Mucosa of rectum (tissue), 2 donors: Measurements from ENCODE around the gene SLC6A8.
"Not testable (repeated sequence)": the region's sequence is repeated elsewhere in the genome, so short reads cannot be mapped to it uniquely, and the experiment has no call there.

Source experiments
- H3K27ac ChIP-seq, 2 donors: one replicate each; pipeline ENCODE4 v1.7.0; 2013; ENCODE audit warnings: inconsistent platforms in 2 of 2, low read depth in 2 of 2, low read length in 2 of 2
- H3K27me3 ChIP-seq, 2 donors: one replicate each; pipeline ENCODE4 v1.7.0; 2013; ENCODE audit warnings: low read length in 2 of 2; ENCODE audit not compliant: control insufficient read depth in 2 of 2, insufficient read depth in 2 of 2
- H3K36me3 ChIP-seq, 2 donors: one replicate each; pipeline ENCODE4 v1.7.0; 2013; ENCODE audit warnings: low read length in 2 of 2; ENCODE audit not compliant: control insufficient read depth in 2 of 2, insufficient read depth in 2 of 2
- H3K4me1 ChIP-seq, 2 donors: one replicate each; pipeline ENCODE4 v1.7.0; 2013; ENCODE audit warnings: low read length in 2 of 2, mild to moderate bottlenecking in 1 of 2; ENCODE audit not compliant: control insufficient read depth in 2 of 2, insufficient read depth in 2 of 2
- H3K4me3 ChIP-seq, 2 donors: one replicate each; pipeline ENCODE4 v1.7.0; 2013; ENCODE audit warnings: low read length in 2 of 2
- H3K9ac ChIP-seq, 2 donors: one replicate each; pipeline ENCODE4 v1.7.0; 2013; ENCODE audit warnings: low read length in 2 of 2, low read depth in 1 of 2, mild to moderate bottlenecking in 1 of 2
- H3K9me3 ChIP-seq, 2 donors: one replicate each; pipeline ENCODE4 v1.7.0; 2013; ENCODE audit warnings: low read length in 2 of 2; ENCODE audit not compliant: control insufficient read depth in 2 of 2
- donor health status: healthy.
- donor health status: Normal muscosa, but diverticular disease.

The SLC6A8 gene

GRCh38 chrX:153694687-153695270 is 7.1 kb downstream of the SLC6A8 start:
- Histone ChIP-seq H3K27ac (peak overlapping the region in 1 of 2 donors; percentile 67), H3K27me3 (no peaks in the 10 kb centered on the region), H3K4me3 (no peak overlapping the region), H3K4me1 (peaks cover 9 to 18% of the 10 kb centered on the region in 2 donors), H3K9me3 (no peaks in the 10 kb centered on the region), H3K9ac (peak overlapping the region in 1 of 2 donors; percentile 39), H3K36me3 (no peaks in the 10 kb centered on the region)

- Histone ChIP-seq H3K36me3 (no peaks in the 10 kb centered on the region), H3K27ac (no peak overlapping the region), H3K27me3 (no peaks in the 10 kb centered on the region), H3K9me3 (no peaks in the 10 kb centered on the region), H3K4me3 (no peak overlapping the region), H3K9ac (no peak overlapping the region), H3K4me1 (peaks cover 12 to 26% of the 10 kb centered on the region in 2 donors)
Measured at GRCh38 chrX:153696100-153696499, 8.4 kb downstream of the SLC6A8 start.

DNA sequence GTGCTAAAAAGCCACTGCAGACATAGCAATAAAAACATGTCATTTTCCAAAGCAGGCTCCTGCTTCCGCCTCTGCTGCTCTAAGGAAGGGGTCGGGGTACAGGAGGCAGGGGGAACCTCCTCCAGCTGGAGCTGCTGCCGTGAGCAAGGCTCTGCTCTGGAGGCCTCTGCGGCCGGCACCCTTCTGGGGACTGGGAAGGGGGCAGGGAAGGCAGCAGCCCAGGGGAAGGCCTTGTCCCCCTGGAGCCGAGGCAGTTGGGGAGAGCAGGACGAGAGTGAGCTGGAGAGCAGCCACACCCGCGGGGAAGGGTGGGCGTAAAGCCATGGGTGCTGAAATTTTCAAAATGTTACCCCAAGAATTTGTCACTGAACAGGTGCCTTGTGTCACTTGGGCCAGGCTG is 8.8 kb downstream of the SLC6A8 start:
- not testable (repeated sequence) for H3K9ac ChIP-seq, H3K36me3 ChIP-seq, H3K4me3 ChIP-seq, H3K27ac ChIP-seq, H3K27me3 ChIP-seq, H3K9me3 ChIP-seq
- peaks cover 12 to 30% of the 10 kb centered on the region in 2 donors for H3K4me1 ChIP-seq

GRCh38 chrX:153696986-153697722 is 9.4 kb downstream of the SLC6A8 start:
- not testable (repeated sequence) for H3K9ac ChIP-seq, H3K27me3 ChIP-seq, H3K36me3 ChIP-seq, H3K9me3 ChIP-seq, H3K4me3 ChIP-seq
- peak overlapping the region in 1 of 2 donors; percentile 95 for H3K27ac ChIP-seq
- H3K4me1 ChIP-seq: peaks cover 15 to 31% of the 10 kb centered on the region in 2 donors

DNA sequence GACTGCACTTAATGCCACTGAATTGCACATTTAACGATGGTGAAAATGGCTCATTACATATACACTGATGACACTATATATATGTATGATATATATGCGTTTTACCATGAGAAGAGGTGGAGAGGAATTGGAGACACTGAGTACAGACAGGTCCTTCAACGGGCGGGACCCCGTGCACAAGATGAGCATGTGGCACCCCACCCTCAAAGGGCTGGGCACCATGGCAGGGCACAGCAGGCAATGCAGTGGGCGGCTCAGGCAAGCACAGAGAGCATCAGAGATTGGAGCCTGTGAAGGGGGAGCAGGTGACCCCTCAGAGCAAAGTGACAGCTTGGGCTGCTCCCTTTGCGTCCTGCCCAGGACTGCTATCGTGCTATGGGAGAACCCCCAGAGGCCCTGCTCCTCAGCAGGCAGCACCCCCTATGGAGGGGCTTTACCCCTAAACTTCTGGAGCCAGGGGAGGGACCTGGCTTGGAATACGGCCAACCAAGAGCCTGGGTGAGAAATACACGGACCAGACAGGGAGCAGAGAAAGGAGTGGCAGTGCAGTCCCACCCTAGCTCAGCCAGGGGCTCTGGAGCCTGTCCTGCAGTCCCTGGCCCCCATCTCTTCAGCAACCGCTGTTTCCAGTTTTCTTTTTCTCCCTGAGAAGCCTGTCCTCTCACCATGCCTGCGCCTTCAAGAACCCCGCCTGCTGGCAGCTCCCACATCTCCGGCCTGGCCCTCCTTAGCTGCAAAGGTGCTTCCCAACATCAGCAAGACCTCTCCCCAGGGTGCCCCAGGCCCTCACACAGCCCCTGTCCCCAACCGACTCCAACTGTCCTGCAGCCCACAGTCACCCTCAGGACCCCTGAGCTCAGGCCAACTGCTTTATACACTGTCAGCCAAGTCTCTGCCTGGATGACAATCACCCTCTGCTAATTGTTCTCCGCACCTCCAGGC is 10.5 kb downstream of the SLC6A8 start:
- Histone ChIP-seq H3K4me3 (no peak overlapping the region), H3K9me3 (no peaks in the 10 kb centered on the region), H3K4me1 (peaks cover 20 to 38% of the 10 kb centered on the region in 2 donors), H3K36me3 (peaks cover 3 to 5% of the 10 kb centered on the region in 2 donors), H3K27me3 (no peaks in the 10 kb centered on the region), H3K27ac (peak overlapping the region; percentile 61 to 95), H3K9ac (peak overlapping the region in 1 of 2 donors; percentile 80)

GRCh38 chrX:153699210-153699783 is 11.6 kb downstream of the SLC6A8 start:
- Histone ChIP-seq H3K4me1 (peaks cover 24 to 43% of the 10 kb centered on the region in 2 donors), H3K27ac (peak overlapping the region; percentile 91 to 95), H3K9ac (peak overlapping the region in 1 of 2 donors; percentile 80)
- not testable (repeated sequence) for H3K4me3 ChIP-seq, H3K36me3 ChIP-seq, H3K9me3 ChIP-seq, H3K27me3 ChIP-seq

GRCh38 chrX:153699784-153700371 is 12.2 kb downstream of the SLC6A8 start:
- not testable (repeated sequence) for H3K36me3 ChIP-seq, H3K4me3 ChIP-seq, H3K27me3 ChIP-seq, H3K9me3 ChIP-seq
- Histone ChIP-seq H3K9ac (peak overlapping the region in 1 of 2 donors; percentile 80), H3K4me1 (peaks cover 24 to 43% of the 10 kb centered on the region in 2 donors), H3K27ac (peak overlapping the region; percentile 91 to 95)

GRCh38 chrX:153700376-153700945 is 12.7 kb downstream of the SLC6A8 start:
- H3K9ac ChIP-seq: peak overlapping the region in 1 of 2 donors; percentile 80
- peak overlapping the region; percentile 91 to 95 for H3K27ac ChIP-seq
- no peaks in the 10 kb centered on the region for H3K27me3 ChIP-seq
- H3K4me1 ChIP-seq: peaks cover 24 to 43% of the 10 kb centered on the region in 2 donors
- H3K4me3 ChIP-seq: no peak overlapping the region
- H3K36me3 ChIP-seq: peaks cover 5 to 7% of the 10 kb centered on the region in 2 donors
- H3K9me3 ChIP-seq: no peaks in the 10 kb centered on the region

- H3K27ac ChIP-seq: peak overlapping the region; percentile 91 to 95
- H3K36me3 ChIP-seq: peaks cover 5 to 7% of the 10 kb centered on the region in 2 donors
- H3K4me1 ChIP-seq: peaks cover 24 to 43% of the 10 kb centered on the region in 2 donors
- H3K27me3 ChIP-seq: no peaks in the 10 kb centered on the region
- H3K9ac ChIP-seq: peak overlapping the region in 1 of 2 donors; percentile 80
- H3K4me3 ChIP-seq: no peak overlapping the region
- no peaks in the 10 kb centered on the region for H3K9me3 ChIP-seq
Measured at GRCh38 chrX:153700967-153701366, 13.2 kb downstream of the SLC6A8 start.
